Measurements from ENCODE around the gene NYAP2.

GRCh38 chr2:225456619-225457260, 57.2 kb downstream of the NYAP2 start:
- TF ChIP-seq CTCF (IDR thresholded peaks at IDR 0.05) = no peak
- TF ChIP-seq POLR2A (IDR thresholded peaks at IDR 0.05) = no peak
- TF ChIP-seq POLR2AphosphoS5 (IDR thresholded peaks at IDR 0.05) = no peak
- no peak for TF ChIP-seq EP300 (IDR thresholded peaks at IDR 0.05)
